ENCODE data around the gene YARS2.

YARS2 gene

DNA sequence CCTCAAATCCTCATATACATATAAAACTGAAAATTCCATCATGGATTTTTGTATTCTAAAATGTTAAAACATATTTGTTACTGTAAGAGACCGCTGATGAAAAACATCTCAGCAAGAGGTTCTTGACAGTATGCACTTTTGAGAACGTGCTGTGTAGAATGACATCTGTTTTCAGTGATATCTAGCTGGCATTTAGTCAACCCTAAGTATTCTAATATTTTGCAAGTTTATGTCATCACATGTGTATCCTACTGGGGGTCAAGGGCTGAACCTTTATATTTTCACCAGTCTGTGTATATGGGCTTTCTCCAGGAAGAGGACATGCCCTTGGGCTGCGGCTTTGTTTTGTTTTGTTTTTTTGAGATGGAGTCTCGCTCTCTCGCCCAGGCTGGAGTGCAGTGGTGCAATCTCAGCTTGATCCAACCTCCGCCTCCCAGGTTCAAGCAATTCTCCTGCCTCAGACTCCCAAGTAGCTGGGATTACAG, 22.0 kb upstream of the YARS2 start:
- H3K27me3 ChIP-seq (ENCODE audit: control insufficient read depth, insufficient read depth, low read length), result no peaks in the 10 kb centered on the region
- no peaks in the 10 kb centered on the region for H3K36me3 ChIP-seq (ENCODE audit: control insufficient read depth, insufficient read depth, low read length)
- no CpG with 5 or more reads among the region's 6 CpGs for WGBS (ENCODE audit: insufficient coverage, insufficient read length)
- no peak for DNase-seq (ENCODE audit: low read depth, low spot score)
- H3K27ac ChIP-seq (ENCODE audit: low read length), result no peak overlapping the region
- no peaks in the 10 kb centered on the region for H3K4me1 ChIP-seq (ENCODE audit: control insufficient read depth, insufficient read depth, low read length)
- no peak overlapping the region for H3K4me3 ChIP-seq (ENCODE audit: low read length)
- no peaks in the 10 kb centered on the region for H3K9me3 ChIP-seq (ENCODE audit: control insufficient read depth, insufficient read depth, low read length)

DNA sequence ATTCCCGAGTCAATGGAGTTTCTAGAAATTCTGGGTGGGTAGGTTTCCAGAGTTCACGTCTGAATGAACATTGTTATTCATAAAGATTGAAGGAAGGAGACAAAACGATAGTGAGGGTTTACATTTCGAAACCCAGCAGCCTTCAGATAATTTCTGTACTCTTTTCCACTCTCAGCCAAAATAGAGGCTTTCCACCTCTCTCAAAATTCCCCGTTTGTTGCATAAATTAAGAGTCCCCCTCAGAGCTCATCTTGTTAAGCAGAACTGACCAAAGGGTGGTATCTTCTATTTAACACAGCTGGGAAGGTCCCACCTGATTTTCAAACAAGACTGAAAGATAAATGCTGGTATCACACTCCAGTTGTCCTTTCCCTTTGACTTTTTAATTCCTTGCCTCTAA, 21.5 kb upstream of the YARS2 start:
- DNase-seq (ENCODE audit: low read depth, low spot score), result no peak
- no peaks in the 10 kb centered on the region for H3K4me1 ChIP-seq (ENCODE audit: control insufficient read depth, insufficient read depth, low read length)
- no peaks in the 10 kb centered on the region for H3K9me3 ChIP-seq (ENCODE audit: control insufficient read depth, insufficient read depth, low read length)
- H3K4me3 ChIP-seq (ENCODE audit: low read length), result no peak overlapping the region
- no peaks in the 10 kb centered on the region for H3K36me3 ChIP-seq (ENCODE audit: control insufficient read depth, insufficient read depth, low read length)
- H3K27me3 ChIP-seq (ENCODE audit: control insufficient read depth, insufficient read depth, low read length), result no peaks in the 10 kb centered on the region
- H3K27ac ChIP-seq (ENCODE audit: low read length), result no peak overlapping the region
- WGBS (ENCODE audit: insufficient coverage, insufficient read length), result no CpG with 5 or more reads among the region's 5 CpGs

DNA sequence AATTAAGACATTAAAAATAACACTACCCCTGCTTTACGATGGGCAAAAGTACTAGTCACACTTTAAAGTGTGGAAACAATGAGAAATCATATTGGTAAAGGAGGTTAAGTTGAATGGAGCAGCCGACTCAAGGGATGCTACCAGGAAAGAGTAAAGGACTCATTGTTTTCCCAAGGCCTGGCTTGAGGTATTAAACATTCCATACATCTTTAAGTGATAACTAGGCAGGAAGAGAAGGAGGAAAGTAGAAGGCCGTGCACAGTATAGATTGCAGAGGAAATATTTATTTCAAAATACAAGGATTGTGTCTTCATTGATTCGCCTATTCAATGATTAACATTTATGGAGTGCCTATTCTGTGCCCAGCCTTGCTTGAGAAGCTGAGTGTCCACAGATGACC, 20.6 kb upstream of the YARS2 start:
- H3K4me3 ChIP-seq (ENCODE audit: low read length), result no peak overlapping the region
- no peaks in the 10 kb centered on the region for H3K36me3 ChIP-seq (ENCODE audit: control insufficient read depth, insufficient read depth, low read length)
- no peaks in the 10 kb centered on the region for H3K9me3 ChIP-seq (ENCODE audit: control insufficient read depth, insufficient read depth, low read length)
- no CpG with 5 or more reads among the region's 4 CpGs for WGBS (ENCODE audit: insufficient coverage, insufficient read length)
- no peaks in the 10 kb centered on the region for H3K27me3 ChIP-seq (ENCODE audit: control insufficient read depth, insufficient read depth, low read length)
- H3K27ac ChIP-seq (ENCODE audit: low read length), result no peak overlapping the region
- no peaks in the 10 kb centered on the region for H3K4me1 ChIP-seq (ENCODE audit: control insufficient read depth, insufficient read depth, low read length)
- DNase-seq (ENCODE audit: low read depth, low spot score), result no peak

DNA sequence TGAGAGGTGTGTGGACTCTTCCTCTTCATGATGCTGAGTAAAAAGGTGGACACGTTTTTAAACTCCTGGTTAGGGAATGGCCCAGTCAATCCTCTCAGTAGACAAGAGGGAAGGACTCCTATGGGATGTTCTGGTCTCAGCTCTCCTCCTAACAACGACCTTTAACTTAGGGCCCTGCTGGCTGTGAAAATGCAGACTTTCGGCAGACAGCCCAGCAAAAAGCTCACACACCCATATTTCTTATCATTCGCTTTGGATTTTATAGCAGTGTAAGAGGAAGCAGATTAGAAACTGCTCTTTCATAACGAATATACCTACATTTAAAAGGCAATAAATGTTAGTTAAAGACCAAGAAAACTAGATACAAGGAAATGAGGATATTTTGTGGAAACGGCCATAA, 18.0 kb upstream of the YARS2 start:
- WGBS (ENCODE audit: insufficient coverage, insufficient read length), result no CpG with 5 or more reads among the region's 6 CpGs

DNA sequence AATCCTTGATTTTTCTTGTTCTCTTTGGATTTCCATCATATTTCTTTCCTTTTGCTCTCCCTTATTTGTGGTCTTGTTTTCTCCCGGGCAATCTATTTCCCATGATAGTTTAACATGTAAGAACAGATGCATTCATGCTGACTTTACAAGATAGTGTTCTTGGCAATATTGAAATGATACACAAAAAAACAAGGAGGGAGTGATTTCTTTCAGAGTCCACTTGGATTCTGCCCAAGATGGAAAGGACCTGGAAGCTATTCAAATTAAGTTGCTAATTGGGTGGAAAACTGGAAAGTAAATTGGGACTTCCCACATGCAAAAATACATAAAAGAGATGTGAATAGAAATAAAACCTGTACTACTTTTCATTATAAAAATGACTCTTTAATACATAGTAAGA, 14.4 kb upstream of the YARS2 start:
- no peaks in the 10 kb centered on the region for H3K9me3 ChIP-seq (ENCODE audit: control insufficient read depth, insufficient read depth, low read length)
- WGBS (ENCODE audit: insufficient coverage, insufficient read length), result no CpG with 5 or more reads among the region's 1 CpG
- H3K36me3 ChIP-seq (ENCODE audit: control insufficient read depth, insufficient read depth, low read length), result no peaks in the 10 kb centered on the region
- H3K27me3 ChIP-seq (ENCODE audit: control insufficient read depth, insufficient read depth, low read length), result no peaks in the 10 kb centered on the region
- H3K27ac ChIP-seq (ENCODE audit: low read length), result no peak overlapping the region
- DNase-seq (ENCODE audit: low read depth, low spot score), result no peak
- no peak overlapping the region for H3K4me3 ChIP-seq (ENCODE audit: low read length)
- no peaks in the 10 kb centered on the region for H3K4me1 ChIP-seq (ENCODE audit: control insufficient read depth, insufficient read depth, low read length)

More for the DNA sequence above, 18.0 kb upstream of the YARS2 start:
- Histone ChIP-seq H3K4me3 (ENCODE audit: low read length) (no peak overlapping the region), H3K27me3 (ENCODE audit: control insufficient read depth, insufficient read depth, low read length) (no peaks in the 10 kb centered on the region), H3K36me3 (ENCODE audit: control insufficient read depth, insufficient read depth, low read length) (no peaks in the 10 kb centered on the region), H3K9me3 (ENCODE audit: control insufficient read depth, insufficient read depth, low read length) (no peaks in the 10 kb centered on the region), H3K4me1 (ENCODE audit: control insufficient read depth, insufficient read depth, low read length) (no peaks in the 10 kb centered on the region), H3K27ac (ENCODE audit: low read length) (no peak overlapping the region)
- no peak for DNase-seq (ENCODE audit: low read depth, low spot score)

DNA sequence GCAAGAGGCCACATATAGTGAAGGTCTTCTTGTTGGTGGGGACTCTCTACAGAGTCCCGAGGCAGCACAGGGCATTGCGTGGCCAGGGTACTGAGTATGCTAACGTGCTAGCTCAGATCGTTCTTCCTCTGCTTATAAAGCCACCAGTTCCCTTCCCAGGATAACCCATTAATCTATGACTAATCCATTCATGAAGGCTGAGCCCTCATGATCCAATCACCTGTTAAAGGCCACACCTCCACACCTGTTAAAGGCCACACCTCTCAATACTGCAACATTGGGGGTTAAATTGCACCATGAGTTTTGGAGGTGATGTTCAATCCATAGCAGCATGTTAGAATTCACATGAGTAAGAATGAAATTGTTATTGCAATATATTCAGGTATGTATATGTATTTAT, 12.8 kb upstream of the YARS2 start:
- WGBS (ENCODE audit: insufficient coverage, insufficient read length), result no CpG with 5 or more reads among the region's 4 CpGs
- H3K9me3 ChIP-seq (ENCODE audit: control insufficient read depth, insufficient read depth, low read length), result no peaks in the 10 kb centered on the region
- H3K4me1 ChIP-seq (ENCODE audit: control insufficient read depth, insufficient read depth, low read length), result no peaks in the 10 kb centered on the region
- H3K27ac ChIP-seq (ENCODE audit: low read length), result no peak overlapping the region
- no peaks in the 10 kb centered on the region for H3K36me3 ChIP-seq (ENCODE audit: control insufficient read depth, insufficient read depth, low read length)
- no peak overlapping the region for H3K4me3 ChIP-seq (ENCODE audit: low read length)
- no peak for DNase-seq (ENCODE audit: low read depth, low spot score)
- no peaks in the 10 kb centered on the region for H3K27me3 ChIP-seq (ENCODE audit: control insufficient read depth, insufficient read depth, low read length)

DNA sequence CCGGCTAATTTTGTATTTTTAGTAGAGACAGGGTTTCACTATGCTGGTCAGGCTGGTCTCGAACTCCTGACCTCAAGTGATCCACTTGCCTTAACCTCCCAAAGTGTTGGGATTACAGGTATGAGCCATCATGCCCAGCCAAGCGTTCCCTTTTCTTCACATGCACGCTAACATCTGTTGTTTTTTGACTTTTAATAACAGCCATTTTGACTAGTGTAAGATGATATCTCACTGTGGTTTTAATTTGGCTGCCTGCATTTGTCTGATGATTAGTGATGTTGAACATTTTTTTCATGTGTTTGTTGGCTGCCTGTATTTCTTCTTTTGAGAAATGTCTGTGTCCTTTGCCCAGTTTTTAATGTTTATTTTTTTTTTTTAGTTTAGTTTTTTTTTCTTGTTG, 10.2 kb upstream of the YARS2 start:
- H3K4me1 ChIP-seq (ENCODE audit: control insufficient read depth, insufficient read depth, low read length), result no peaks in the 10 kb centered on the region
- H3K9me3 ChIP-seq (ENCODE audit: control insufficient read depth, insufficient read depth, low read length), result no peaks in the 10 kb centered on the region
- no peak overlapping the region for H3K27ac ChIP-seq (ENCODE audit: low read length)
- no peaks in the 10 kb centered on the region for H3K36me3 ChIP-seq (ENCODE audit: control insufficient read depth, insufficient read depth, low read length)
- no CpG with 5 or more reads among the region's 4 CpGs for WGBS (ENCODE audit: insufficient coverage, insufficient read length)
- no peak for DNase-seq (ENCODE audit: low read depth, low spot score)
- H3K4me3 ChIP-seq (ENCODE audit: low read length), result no peak overlapping the region
- H3K27me3 ChIP-seq (ENCODE audit: control insufficient read depth, insufficient read depth, low read length), result no peaks in the 10 kb centered on the region

DNA sequence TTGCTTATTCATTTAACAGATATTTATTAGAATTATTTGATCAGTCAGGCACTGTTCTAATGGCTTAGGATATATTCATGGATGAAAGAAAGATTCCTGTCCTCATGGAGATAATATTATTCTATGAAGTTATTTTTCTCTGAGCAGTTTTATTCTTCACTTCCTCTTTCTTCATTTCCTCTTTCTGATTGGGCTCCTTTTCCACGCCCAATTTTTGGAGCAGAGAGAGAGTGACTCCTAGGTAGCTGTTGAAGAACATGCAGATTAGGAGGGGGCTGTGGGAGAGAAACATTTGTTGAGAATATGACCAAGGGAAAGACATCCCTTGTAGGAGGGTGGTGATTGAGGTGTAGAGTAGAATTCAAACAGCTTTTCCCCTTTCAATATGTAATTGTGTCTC, 6.0 kb upstream of the YARS2 start:
- no peaks in the 10 kb centered on the region for H3K9me3 ChIP-seq (ENCODE audit: control insufficient read depth, insufficient read depth, low read length)
- no peak overlapping the region for H3K27ac ChIP-seq (ENCODE audit: low read length)
- no peaks in the 10 kb centered on the region for H3K27me3 ChIP-seq (ENCODE audit: control insufficient read depth, insufficient read depth, low read length)
- no peak overlapping the region for H3K4me3 ChIP-seq (ENCODE audit: low read length)
- H3K36me3 ChIP-seq (ENCODE audit: control insufficient read depth, insufficient read depth, low read length), result no peaks in the 10 kb centered on the region
- H3K4me1 ChIP-seq (ENCODE audit: control insufficient read depth, insufficient read depth, low read length), result no peaks in the 10 kb centered on the region
- WGBS (ENCODE audit: insufficient coverage, insufficient read length), result no CpG with 5 or more reads among the region's 1 CpG
- no peak for DNase-seq (ENCODE audit: low read depth, low spot score)

DNA sequence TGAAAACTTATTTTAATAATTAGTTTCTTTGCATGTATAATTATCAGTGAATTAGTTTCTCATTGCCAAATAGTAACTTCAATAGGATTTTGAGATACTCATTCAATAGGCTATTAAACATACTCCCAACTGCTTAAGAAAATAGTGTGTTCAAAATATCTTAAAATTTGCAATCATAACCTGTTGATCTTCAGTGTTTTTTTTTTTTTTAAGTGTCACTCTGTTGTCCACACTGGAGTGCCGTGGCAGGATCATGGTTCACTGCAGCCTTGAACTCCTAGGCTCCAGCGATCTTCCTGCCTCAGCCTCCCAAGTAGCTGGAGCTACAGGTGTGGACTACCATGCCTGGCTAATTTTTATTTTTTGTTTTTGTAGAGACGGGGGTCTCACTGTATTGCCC, 1.5 kb upstream of the YARS2 start:
- WGBS (ENCODE audit: insufficient coverage, insufficient read length), result no CpG with 5 or more reads among the region's 3 CpGs
- Histone ChIP-seq H3K27ac (ENCODE audit: low read length) (no peak overlapping the region), H3K4me1 (ENCODE audit: control insufficient read depth, insufficient read depth, low read length) (no peaks in the 10 kb centered on the region)

DNA sequence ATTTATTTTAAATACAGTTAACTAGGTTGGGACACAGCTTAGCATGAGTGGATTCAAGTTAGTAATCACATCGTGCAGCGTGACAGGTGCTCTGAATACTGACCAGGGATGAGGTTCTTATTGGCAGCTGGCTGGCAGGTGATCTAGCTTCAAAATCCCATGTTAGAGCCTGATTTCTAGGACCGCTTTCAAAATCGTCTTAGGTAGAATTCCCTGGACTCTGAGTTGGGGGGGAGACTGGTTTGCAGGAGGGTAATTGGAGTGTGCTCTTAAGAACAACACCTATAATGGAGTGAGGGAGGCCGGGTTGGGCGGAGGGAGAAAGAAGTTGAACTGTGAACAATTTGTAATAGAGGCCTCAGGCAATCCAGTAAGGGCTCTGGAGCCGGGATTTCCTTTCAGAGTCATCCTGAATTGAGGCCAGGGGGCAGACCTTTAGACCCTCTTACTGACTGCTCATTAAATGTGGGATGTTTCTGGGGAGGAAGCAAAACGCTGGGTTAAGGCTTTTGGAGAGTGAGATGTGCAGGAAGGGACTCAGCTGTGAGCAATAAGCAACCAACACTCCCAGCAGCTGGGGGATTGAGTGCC, 874 bp upstream of the YARS2 start:
- Histone ChIP-seq H3K36me3 (ENCODE audit: control insufficient read depth, insufficient read depth, low read length) (peaks cover 6% of the 10 kb centered on the region; the same call in 1 of the 2 replicates), H3K9me3 (ENCODE audit: control insufficient read depth, insufficient read depth, low read length) (no peaks in the 10 kb centered on the region), H3K27ac (ENCODE audit: low read length) (no peak overlapping the region), H3K4me1 (ENCODE audit: control insufficient read depth, insufficient read depth, low read length) (no peaks in the 10 kb centered on the region), H3K4me3 (ENCODE audit: low read length) (no peak overlapping the region), H3K27me3 (ENCODE audit: control insufficient read depth, insufficient read depth, low read length) (no peaks in the 10 kb centered on the region)
- DNase-seq (ENCODE audit: low read depth, low spot score), result no peak
- no CpG with 5 or more reads among the region's 8 CpGs for WGBS (ENCODE audit: insufficient coverage, insufficient read length)

More for the DNA sequence above, 1.5 kb upstream of the YARS2 start:
- no peak for DNase-seq (ENCODE audit: low read depth, low spot score)
- no peaks in the 10 kb centered on the region for H3K9me3 ChIP-seq (ENCODE audit: control insufficient read depth, insufficient read depth, low read length)
- H3K4me3 ChIP-seq (ENCODE audit: low read length), result no peak overlapping the region
- H3K36me3 ChIP-seq (ENCODE audit: control insufficient read depth, insufficient read depth, low read length), result 0 out of 2 replicates have a peak, but pooled peaks cover 2% of the 10 kb centered on the region
- no peaks in the 10 kb centered on the region for H3K27me3 ChIP-seq (ENCODE audit: control insufficient read depth, insufficient read depth, low read length)

DNA sequence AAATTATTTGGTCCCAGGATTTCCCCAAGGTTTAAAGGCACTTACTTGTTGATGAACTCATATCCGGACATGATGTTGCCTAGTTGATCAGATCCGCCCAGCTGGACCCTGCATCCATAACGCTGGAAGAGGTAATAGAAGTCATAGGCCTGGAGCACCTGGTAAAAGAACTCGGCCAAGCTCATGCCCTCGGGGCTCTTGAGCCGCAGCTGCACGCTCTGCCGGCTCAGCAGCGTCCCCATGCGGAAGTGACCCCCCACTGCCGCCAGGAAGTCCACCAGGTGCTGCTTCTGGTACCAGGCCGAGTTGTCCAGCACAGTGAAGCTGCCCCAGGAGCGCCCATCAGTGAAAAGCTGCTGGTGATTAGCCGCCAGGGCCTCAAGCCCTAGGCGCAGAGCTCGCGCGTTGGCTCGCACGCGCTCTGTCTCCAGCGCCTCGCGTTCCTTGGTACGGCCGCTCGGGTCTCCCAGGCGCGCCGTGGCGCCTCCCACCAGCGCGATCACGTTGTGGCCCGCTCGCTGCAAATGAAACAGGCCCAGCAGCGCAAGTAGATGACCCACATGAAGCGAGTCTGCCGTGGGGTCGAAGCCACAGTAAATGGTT, 545 bp downstream of the YARS2 start:
- Histone ChIP-seq H3K4me1 (ENCODE audit: control insufficient read depth, insufficient read depth, low read length) (no peaks in the 10 kb centered on the region), H3K27me3 (ENCODE audit: control insufficient read depth, insufficient read depth, low read length) (no peaks in the 10 kb centered on the region), H3K9me3 (ENCODE audit: control insufficient read depth, insufficient read depth, low read length) (no peaks in the 10 kb centered on the region), H3K27ac (ENCODE audit: low read length) (no peak overlapping the region), H3K36me3 (ENCODE audit: control insufficient read depth, insufficient read depth, low read length) (peaks cover 7% of the 10 kb centered on the region; the same call in 1 of the 2 replicates), H3K4me3 (ENCODE audit: low read length) (peak overlapping the region; percentile 88)
- peak; percentile 68 for DNase-seq (ENCODE audit: low read depth, low spot score)
- no CpG with 5 or more reads among the region's 40 CpGs for WGBS (ENCODE audit: insufficient coverage, insufficient read length)

All from iPS DF 6.9 (cell line).